HL-60 (cell line): ENCODE measurements around the gene RPL26.

Experiments used
- CTCF ChIP-seq: IDR thresholded peaks from one replicate; pipeline ENCODE4 v1.5.1; 2011; ENCODE audit warnings: low read length, control low read depth, inconsistent platforms; ENCODE audit not compliant: insufficient read depth
- GABPA ChIP-seq: IDR thresholded peaks from 2 replicates; pipeline ENCODE4 v1.6.1; 2012; ENCODE audit warnings: low read depth
- POLR2AphosphoS5 ChIP-seq: IDR thresholded peaks from 2 replicates; pipeline ENCODE4 v1.6.1; 2012; ENCODE audit warnings: low read depth
- REST ChIP-seq: IDR thresholded peaks from 2 replicates; pipeline ENCODE4 v1.6.1; 2012; ENCODE audit warnings: low read depth; ENCODE audit not compliant: insufficient replicate concordance

- TF ChIP-seq POLR2AphosphoS5 (no peak), CTCF (no peak), REST (no peak), GABPA (no peak)
Observed at GRCh38 chr17:8362651-8363332, 20.2 kb downstream of the RPL26 start.
